ENCODE measurements around the gene RPH3AL.

- TF ChIP-seq CTCF (IDR thresholded peaks at IDR 0.05), result no peak
- no peak for TF ChIP-seq POLR2AphosphoS5 (IDR thresholded peaks at IDR 0.05)
- TF ChIP-seq POLR2A (IDR thresholded peaks at IDR 0.05), result no peak
- no peak for TF ChIP-seq EP300 (IDR thresholded peaks at IDR 0.05)
These were observed 128.7 kb downstream of the RPH3AL start for GRCh38 chr17:223723-224471.

Data from gastroesophageal sphincter (tissue), 3 donors.